SK-N-SH (cell line): ENCODE data around the gene MOGAT3. TPM values are rescaled to one million over a fixed set of nuclear protein-coding genes. Genes with fewer than 3 reads are reported as not detected.

ENCODE experiments used
- CTCF ChIA-PET: fragments of 300-600, 350-600 bp; formaldehyde crosslinking; extraction: SDS; loops from one replicate; lab custom pipeline; 2021; lab: Yijun Ruan, JAX
- POLR2A ChIA-PET: fragments of 350-600 bp; sonication (Branson Sonifier 250); formaldehyde crosslinking; extraction: SDS; loops from one replicate; lab custom pipeline; 2020; ENCODE audit warnings: antibody characterized with exemption, inconsistent platforms; lab: Yijun Ruan, JAX
- DNase-seq: peaks from one replicate; pipeline ENCODE4 v3.0.0; 2012
- H2AFZ ChIP-seq: fragments of 200-600 bp; sonication (generic); 2 replicates; pipeline ENCODE4 v1.8.1; 2016; ENCODE audit warnings: antibody characterized with exemption, mild to moderate bottlenecking, low read depth
- H3F3A ChIP-seq: fragments of 200-600 bp; sonication (generic); replicated peaks from 2 replicates; pipeline ENCODE3; 2016; ENCODE audit warnings: antibody characterized with exemption, mild to moderate bottlenecking; ENCODE audit not compliant: insufficient read depth
- H3K27ac ChIP-seq, 2 experiments: fragments of 200-500 bp in 1 of 2; fragments of 200-600 bp in 1 of 2; sonication (Bioruptor generic) in 1 of 2; sonication (generic), shearing (Covaris generic) in 1 of 2; 2 replicates each; pipeline versions ENCODE4 v1.5.1 to v1.6.1; 2014 to 2016; ENCODE audit warnings: low read depth in 2 of 2, inconsistent platforms in 1 of 2, low read length in 1 of 2, mild to moderate bottlenecking in 1 of 2, mixed read lengths in 1 of 2
- H3K27me3 ChIP-seq: fragments of 200-600 bp; sonication (generic), shearing (Covaris generic); 2 replicates; pipeline ENCODE4 v1.6.1; 2016; ENCODE audit warnings: mixed run types; ENCODE audit not compliant: insufficient read depth
- H3K36me3 ChIP-seq, 2 experiments: fragments of 200-500 bp in 1 of 2; fragments of 200-600 bp in 1 of 2; sonication (Bioruptor generic) in 1 of 2; sonication (generic) in 1 of 2; replicated peaks in 1 of 2; 2 replicates each; pipeline versions ENCODE3 to v1.5.1; 2014 to 2016; ENCODE audit warnings: low read length in 1 of 2, mild to moderate bottlenecking in 1 of 2; ENCODE audit not compliant: insufficient read depth in 2 of 2, control insufficient read depth in 1 of 2
- H3K4me1 ChIP-seq, 2 experiments: fragments of 200-500 bp in 1 of 2; fragments of 200-600 bp in 1 of 2; sonication (Bioruptor generic) in 1 of 2; sonication (generic), shearing (Covaris generic) in 1 of 2; 2 replicates each; pipeline versions ENCODE4 v1.5.1 to v1.6.1; 2014 to 2016; ENCODE audit warnings: low read depth in 1 of 2, low read length in 1 of 2, mixed run types in 1 of 2; ENCODE audit not compliant: insufficient read depth in 2 of 2, control insufficient read depth in 1 of 2
- H3K4me2 ChIP-seq: fragments of 200-600 bp; sonication (generic), shearing (Covaris generic); 2 replicates; pipeline ENCODE4 v1.6.1; 2017; ENCODE audit warnings: mixed run types
- H3K4me3 ChIP-seq, 2 experiments: fragments of 200-500 bp in 1 of 2; fragments of 200-600 bp in 1 of 2; sonication (Bioruptor generic) in 1 of 2; sonication (generic), shearing (Covaris generic) in 1 of 2; 2 replicates each; pipeline versions ENCODE4 v1.5.1 to v1.8.1; 2014 to 2016; ENCODE audit warnings: low read depth in 2 of 2, inconsistent platforms in 1 of 2, low read length in 1 of 2, mild to moderate bottlenecking in 1 of 2, mixed read lengths in 1 of 2, moderate library complexity in 1 of 2
- H3K79me2 ChIP-seq: fragments of 200-600 bp; sonication (generic); 2 replicates; pipeline ENCODE4 v1.8.1; 2017; ENCODE audit warnings: mild to moderate bottlenecking; ENCODE audit not compliant: insufficient read depth
- H3K9ac ChIP-seq: fragments of 200-600 bp; sonication (generic); 2 replicates; pipeline ENCODE4 v1.6.1; 2017; ENCODE audit warnings: mixed run types
- H3K9me2 ChIP-seq: fragments of 200-600 bp; sonication (generic); 2 replicates; pipeline ENCODE4 v1.6.1; 2017; ENCODE audit warnings: mixed run types
- H3K9me3 ChIP-seq: fragments of 200-600 bp; sonication (generic); 2 replicates; pipeline ENCODE4 v1.6.1; 2017; ENCODE audit warnings: mixed run types, mild to moderate bottlenecking, moderate library complexity
- H4K20me1 ChIP-seq: fragments of 200-600 bp; sonication (generic); 2 replicates; pipeline ENCODE4 v1.6.1; 2017; ENCODE audit warnings: mild to moderate bottlenecking, mixed run types; ENCODE audit not compliant: insufficient read depth
- GATA2 ChIP-seq: sonication (generic); formaldehyde crosslinking; IDR thresholded peaks from 2 replicates; pipeline ENCODE4 v1.5.0; 2020; ENCODE audit warnings: mild to moderate bottlenecking, missing genetic modification reagents
- MXI1 ChIP-seq: IDR thresholded peaks from 2 replicates; pipeline ENCODE4 v1.6.1; 2012; ENCODE audit warnings: mild to moderate bottlenecking, low read depth, low read length, improper control_type of control experiment
- NFIC ChIP-seq: IDR thresholded peaks from 2 replicates; pipeline ENCODE4 v1.4.0; 2012; ENCODE audit warnings: borderline replicate concordance
- POLR2AphosphoS5 ChIP-seq: IDR thresholded peaks from 2 replicates; pipeline ENCODE4 v1.6.1; 2012; ENCODE audit warnings: low read depth, low read length
- RAD21 ChIP-seq: IDR thresholded peaks from 2 replicates; pipeline ENCODE4 v1.6.1; 2012; ENCODE audit warnings: mild to moderate bottlenecking, low read length
- TAF1 ChIP-seq: IDR thresholded peaks from 2 replicates; pipeline ENCODE4 v1.6.1; 2012; ENCODE audit warnings: low read depth, mild to moderate bottlenecking, low read length, moderate library complexity, borderline replicate concordance
- TEAD4 ChIP-seq: IDR thresholded peaks from 2 replicates; pipeline ENCODE4 v1.4.0; 2012; ENCODE audit warnings: mild to moderate bottlenecking, borderline replicate concordance; ENCODE audit not compliant: insufficient read depth
- WGBS: methylation state at CpG from one replicate; pipeline ENCODE4 v1.1.6; 2017; ENCODE audit warnings: low lambda C conversion rate; 5-methylcytosine and 5-hydroxymethylcytosine counted together
- polyA plus RNA-seq, 3 experiments: library from polyadenylated mRNA; depleted of rRNA; stranded (reverse); fragments of >200 nt; gene quantifications; 2 replicates each; pipeline ENCODE4 v1.2.3, GENCODE V29; 2012
- TF ChIP-seq, protein P1 (sequence below): IDR thresholded peaks from 2 replicates; pipeline ENCODE4 v1.4.0; 2012; ENCODE audit warnings: low read depth, borderline replicate concordance
- TF ChIP-seq, protein P2 (sequence below): fragments of 150-350 bp; IDR thresholded peaks from 2 replicates; pipeline ENCODE4 v1.6.1; 2016; ENCODE audit warnings: mild to moderate bottlenecking, low read depth, low read length

Gene MOGAT3
- polyA plus RNA-seq, 1 of the 3 experiments (the other 2 are of a cell fraction), result not detected

DNA sequence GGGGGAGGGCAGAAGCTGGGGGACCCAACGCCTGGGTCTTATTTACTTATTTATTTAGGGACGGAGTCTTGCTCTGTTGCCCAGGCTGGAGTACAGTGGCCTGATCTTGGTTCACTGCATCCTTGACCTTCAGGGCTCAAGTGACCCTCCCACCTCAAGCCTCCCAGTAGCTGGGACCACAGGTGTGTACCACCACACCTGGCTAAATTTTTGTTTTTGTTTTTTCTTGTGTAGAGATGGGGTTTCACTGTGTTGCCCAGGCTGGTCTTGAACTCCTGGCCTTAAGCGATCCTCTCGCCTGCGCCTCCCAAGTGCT, 1.7 kb upstream of the MOGAT3 start:
- H3K27ac ChIP-seq, result no peak overlapping the region
- 91% methylated on average over 5 of the region's 5 CpGs for WGBS
- no peak overlapping the region for H3K4me2 ChIP-seq
- peaks cover 2% of the 10 kb centered on the region for H3F3A ChIP-seq
- TF ChIP-seq RAD21, result no peak
- TF ChIP-seq, protein P1, sequence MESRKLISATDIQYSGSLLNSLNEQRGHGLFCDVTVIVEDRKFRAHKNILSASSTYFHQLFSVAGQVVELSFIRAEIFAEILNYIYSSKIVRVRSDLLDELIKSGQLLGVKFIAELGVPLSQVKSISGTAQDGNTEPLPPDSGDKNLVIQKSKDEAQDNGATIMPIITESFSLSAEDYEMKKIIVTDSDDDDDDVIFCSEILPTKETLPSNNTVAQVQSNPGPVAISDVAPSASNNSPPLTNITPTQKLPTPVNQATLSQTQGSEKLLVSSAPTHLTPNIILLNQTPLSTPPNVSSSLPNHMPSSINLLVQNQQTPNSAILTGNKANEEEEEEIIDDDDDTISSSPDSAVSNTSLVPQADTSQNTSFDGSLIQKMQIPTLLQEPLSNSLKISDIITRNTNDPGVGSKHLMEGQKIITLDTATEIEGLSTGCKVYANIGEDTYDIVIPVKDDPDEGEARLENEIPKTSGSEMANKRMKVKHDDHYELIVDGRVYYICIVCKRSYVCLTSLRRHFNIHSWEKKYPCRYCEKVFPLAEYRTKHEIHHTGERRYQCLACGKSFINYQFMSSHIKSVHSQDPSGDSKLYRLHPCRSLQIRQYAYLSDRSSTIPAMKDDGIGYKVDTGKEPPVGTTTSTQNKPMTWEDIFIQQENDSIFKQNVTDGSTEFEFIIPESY, result no peak
- no peak for TF ChIP-seq POLR2AphosphoS5
- TF ChIP-seq, protein P2, sequence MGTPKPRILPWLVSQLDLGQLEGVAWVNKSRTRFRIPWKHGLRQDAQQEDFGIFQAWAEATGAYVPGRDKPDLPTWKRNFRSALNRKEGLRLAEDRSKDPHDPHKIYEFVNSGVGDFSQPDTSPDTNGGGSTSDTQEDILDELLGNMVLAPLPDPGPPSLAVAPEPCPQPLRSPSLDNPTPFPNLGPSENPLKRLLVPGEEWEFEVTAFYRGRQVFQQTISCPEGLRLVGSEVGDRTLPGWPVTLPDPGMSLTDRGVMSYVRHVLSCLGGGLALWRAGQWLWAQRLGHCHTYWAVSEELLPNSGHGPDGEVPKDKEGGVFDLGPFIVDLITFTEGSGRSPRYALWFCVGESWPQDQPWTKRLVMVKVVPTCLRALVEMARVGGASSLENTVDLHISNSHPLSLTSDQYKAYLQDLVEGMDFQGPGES, result no peak
- TF ChIP-seq TEAD4, result no peak
- TF ChIP-seq MXI1, result no peak
- no peak for TF ChIP-seq NFIC
- CTCF ChIA-PET, result interaction anchor here (0.8 to 2.7 kb wide), 5 partner anchors 10 to 80 kb away, joined by 3 to 32 read pairs (median 10); partner anchors contain the start of genes PLOD3 and ZNHIT1
- H3K27me3 ChIP-seq, result no peaks in the 10 kb centered on the region; the same call in 1 of the 2 replicates
- no peaks in the 10 kb centered on the region for H3K4me1 ChIP-seq
- H3K9me2 ChIP-seq, result no peaks in the 10 kb centered on the region
- H3K79me2 ChIP-seq, result no peaks in the 10 kb centered on the region
- no peaks in the 10 kb centered on the region for H4K20me1 ChIP-seq
- H3K9me3 ChIP-seq, result no peaks in the 10 kb centered on the region
- no peak for DNase-seq
- POLR2A ChIA-PET, result interaction anchor here (0.9 kb wide), 1 partner anchor 37 kb away, joined by 4 read pairs; the partner anchor contains the start of gene VGF
- no peak overlapping the region for H3K9ac ChIP-seq
- peaks cover 0 to 6% of the 10 kb centered on the region in 2 experiments for H3K36me3 ChIP-seq
- no peak overlapping the region for H3K4me3 ChIP-seq
- no peak overlapping the region for H2AFZ ChIP-seq

GRCh38 chr7:101201695-101202602, 1.1 kb upstream of the MOGAT3 start:
- no peaks in the 10 kb centered on the region for H3K79me2 ChIP-seq
- no peaks in the 10 kb centered on the region for H4K20me1 ChIP-seq
- H3K4me1 ChIP-seq, result no peaks in the 10 kb centered on the region
- TF ChIP-seq, protein P2, result no peak
- TF ChIP-seq POLR2AphosphoS5 (no peak), GATA2 (CRISPR knock-in tag) (no peak), TAF1 (no peak)
- H3K27me3 ChIP-seq, result no peaks in the 10 kb centered on the region; the same call in 1 of the 2 replicates
- no peak overlapping the region for H3K27ac ChIP-seq
- 87% methylated on average over 70 of the region's 75 CpGs for WGBS
- peaks cover 0 to 4% of the 10 kb centered on the region in 2 experiments for H3K36me3 ChIP-seq
- ChIA-PET CTCF (interaction anchor here (0.8 to 2.7 kb wide), 4 partner anchors 9 to 80 kb away, joined by 3 to 32 read pairs (median 8); partner anchors contain the start of genes PLOD3 and ZNHIT1), POLR2A (interaction anchor here (0.9 kb wide), 1 partner anchor 37 kb away, joined by 4 read pairs; the partner anchor contains the start of gene VGF)
- no peaks in the 10 kb centered on the region for H3K9me3 ChIP-seq
- H3K4me3 ChIP-seq, result no peak overlapping the region
- H3K9ac ChIP-seq, result no peak overlapping the region
- DNase-seq, result peak; percentile 42
- no peak overlapping the region for H3K4me2 ChIP-seq
- H3F3A ChIP-seq, result no peaks in the 10 kb centered on the region
- no peaks in the 10 kb centered on the region for H3K9me2 ChIP-seq
- H2AFZ ChIP-seq, result no peak overlapping the region
